Measurements from ENCODE around the gene TC2N.
"Not testable (repeated sequence)": the region's sequence is repeated elsewhere in the genome, so short reads cannot be mapped to it uniquely, and the experiment has no call there.

The TC2N gene

DNA sequence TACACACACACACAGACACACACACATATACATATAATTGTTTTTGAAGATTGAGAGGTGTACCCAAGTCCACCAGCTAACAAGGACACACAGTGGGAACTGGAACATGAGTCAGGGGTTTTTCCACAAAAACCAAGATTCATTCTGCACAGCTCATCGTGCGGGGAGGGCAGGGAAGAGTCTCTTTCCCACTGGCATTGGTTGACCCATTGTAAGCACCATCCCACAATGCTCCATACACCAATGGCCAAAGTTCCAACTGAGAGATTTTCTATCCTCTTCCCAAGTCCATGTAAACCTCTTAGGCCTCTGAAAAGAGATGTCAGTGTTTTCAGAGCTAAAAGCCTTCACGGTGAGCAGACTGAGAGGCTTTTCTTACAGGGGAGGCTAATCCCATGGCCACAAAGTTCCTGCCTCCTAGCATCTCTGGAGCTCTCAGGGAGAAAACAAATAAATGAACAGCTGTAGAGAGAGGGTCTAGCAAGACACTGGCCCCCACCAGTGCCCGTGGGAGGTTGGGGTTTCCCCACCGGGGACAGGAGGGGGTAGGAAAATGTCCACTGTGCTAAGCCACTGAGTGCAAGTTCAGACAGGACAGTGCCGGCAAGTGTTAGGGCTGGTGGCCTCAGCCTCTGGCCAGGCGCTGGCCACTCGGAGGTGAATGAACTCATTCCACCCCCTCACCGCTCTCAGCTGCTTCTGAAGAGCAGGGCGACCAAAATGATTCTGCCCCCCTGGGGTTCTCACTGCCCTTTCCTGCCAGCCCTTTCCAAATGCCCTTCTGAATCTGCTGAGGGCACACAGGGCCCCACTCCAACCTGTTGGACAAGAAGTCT lies 21.5 kb upstream of the TC2N start:
- no peak for DNase-seq

DNA sequence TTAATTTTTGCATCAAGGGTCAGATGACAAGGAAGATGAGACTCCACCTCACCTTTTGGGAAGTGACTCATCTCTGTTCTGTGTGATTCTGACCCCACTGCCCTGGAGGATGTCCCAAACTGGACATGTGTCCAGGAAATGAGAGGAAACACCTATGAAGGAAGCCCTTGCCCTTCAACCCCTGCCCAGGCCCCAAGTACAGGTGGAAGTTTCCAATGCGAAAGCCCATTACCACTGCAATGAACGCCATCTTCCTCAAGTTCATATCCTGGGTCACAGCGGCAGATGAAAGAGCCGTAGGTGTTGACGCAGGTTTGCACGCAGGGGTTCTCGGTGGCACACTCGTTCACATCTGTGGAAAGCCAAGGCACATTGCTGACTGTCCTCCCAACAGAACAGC lies 19.6 kb upstream of the TC2N start:
- no peak for DNase-seq

DNA sequence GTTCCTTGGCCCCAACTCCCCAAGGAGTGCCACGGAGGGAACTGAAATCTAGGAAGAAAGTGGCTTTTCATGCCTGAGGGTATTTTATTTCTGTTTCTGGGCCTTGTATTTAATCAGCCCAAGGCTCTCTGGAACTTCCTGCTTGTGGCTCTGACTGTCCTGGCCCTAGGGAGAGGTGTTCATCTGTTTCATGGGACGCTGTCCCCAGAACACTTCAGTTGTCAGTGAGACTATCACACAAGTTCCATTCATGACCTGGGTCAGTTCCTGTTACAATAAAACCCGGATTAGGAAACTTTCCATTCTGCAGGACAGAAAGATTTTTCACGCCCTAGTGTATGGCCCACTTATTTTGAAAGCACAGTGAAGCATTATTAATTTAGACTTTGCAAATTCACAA lies 18.5 kb upstream of the TC2N start:
- no peak for DNase-seq

DNA sequence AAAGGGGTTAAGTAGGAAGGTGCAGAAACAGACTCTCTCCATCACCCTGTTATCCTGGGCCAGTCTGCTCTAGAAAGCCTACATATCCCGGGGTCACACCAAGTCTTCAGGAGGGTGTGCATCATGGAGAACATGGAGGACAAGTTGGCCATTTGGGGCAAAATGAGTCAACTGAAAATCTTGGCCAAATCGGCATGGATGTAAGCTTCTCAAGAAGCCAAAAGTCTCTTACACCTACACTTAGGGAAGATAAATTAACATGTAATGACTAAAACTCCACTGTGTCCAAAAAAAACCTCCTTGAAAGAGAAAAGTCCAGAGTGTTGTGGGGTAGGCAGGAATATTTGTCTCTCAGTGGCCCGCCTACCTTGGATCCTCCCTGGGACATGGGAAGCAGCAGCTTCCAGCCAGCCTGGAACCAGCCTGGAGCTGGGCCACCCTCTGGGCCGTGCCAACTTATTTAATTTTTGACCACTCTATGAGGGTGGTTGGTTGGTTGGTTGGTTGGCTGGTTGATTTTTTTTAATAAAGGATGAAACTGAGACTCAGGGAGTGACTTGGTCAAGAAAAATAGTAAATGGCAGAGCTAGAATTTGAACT lies 17.9 kb upstream of the TC2N start:
- no peak for DNase-seq

DNA sequence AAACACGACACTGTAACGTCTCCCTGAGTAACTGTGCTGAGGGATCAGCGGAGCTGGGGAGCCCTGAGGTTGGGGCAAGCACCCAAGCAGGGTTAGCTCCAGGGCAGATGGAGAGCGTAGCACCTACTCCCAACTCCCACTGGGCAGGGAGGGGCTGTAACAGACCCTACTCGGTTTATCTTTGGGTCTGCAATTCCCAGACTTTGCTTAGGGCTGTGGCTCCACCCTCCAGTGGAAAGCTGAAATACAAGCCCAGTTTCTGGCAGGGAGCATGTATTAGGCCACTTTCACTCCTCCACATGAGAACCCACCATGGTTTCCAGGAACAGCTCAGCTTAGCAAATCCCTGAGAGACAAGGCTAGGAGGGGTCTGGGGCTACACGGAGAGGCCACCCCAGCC lies 17.3 kb upstream of the TC2N start:
- no peak for DNase-seq

DNA sequence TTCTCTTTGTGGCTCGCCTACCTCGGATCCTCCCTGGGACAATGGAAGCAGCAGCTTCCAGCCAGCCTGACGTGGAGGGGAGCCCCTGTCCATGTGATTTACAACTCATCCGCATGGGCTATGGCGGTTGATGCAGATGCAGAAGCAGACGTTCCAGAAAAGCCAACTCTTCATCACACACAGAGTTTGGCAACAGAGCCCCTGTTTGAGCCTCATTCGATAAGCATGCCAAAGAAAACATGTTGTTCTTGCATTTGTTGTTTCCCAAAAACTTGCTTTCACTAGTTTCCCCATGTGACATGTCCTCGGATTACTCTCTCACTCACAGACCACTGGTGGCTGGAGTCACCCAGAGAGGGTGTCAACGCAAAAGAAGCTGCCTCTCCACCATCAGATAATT lies 16.4 kb upstream of the TC2N start:
- DNase-seq, result no peak

DNA sequence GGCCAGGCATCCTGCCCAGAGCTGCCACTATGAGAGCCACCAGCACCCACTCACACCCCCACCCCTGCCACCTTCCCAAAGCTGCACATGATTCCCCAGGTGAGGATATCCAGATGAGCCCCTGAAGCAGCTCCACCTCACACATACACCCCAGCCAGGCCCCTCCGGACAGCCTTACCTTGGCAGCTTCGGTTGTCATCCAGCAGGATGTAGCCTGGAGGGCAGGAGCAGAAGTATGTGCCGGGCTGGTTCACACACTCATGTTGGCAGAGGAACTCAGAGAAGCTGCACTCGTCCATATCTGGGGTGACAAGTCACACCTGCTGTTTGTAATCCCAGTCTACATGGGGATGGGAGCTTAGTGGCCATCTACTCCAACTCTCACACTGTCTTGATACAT lies 15.4 kb upstream of the TC2N start:
- DNase-seq, result no peak

DNA sequence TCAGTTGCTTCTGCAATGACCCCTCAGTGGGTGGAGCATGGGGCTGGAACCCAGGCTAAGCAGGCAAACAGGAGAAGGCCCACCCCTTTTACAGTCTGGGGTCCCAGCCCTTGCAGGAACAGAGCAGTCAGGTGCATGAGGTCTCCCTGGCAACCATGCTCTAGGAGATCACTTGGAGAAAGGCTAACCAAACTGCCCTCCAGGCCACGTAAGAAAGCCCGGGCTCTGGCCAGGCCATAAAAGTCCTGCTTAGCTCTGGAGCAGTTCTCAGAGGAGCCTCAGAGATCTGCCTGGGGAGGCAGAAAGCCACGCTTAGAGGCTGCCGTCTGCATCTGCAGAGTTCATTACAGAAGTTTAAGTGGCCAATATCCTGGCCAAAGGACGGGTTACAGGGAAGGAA lies 15.0 kb upstream of the TC2N start:
- DNase-seq, result no peak

DNA sequence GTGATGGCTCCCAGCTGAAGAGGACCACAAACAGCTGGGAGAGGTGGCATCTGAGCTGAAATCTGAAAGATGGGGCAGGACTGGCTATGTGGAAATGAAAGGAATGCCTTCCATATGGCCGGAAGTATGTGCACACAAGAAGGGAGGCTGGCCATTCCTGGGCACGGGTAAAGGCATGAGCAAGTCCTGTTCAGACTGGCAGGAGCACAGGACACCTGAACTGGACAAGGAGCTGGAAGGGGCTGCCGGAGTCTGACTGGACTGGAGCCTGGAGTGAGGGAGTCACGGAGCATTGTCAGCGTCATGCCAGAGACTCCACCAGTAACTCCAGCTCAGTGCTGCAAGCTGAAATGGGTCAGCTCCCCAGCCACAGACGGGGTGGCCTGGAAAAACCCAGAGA lies 11.9 kb upstream of the TC2N start:
- DNase-seq, result no peak

DNA sequence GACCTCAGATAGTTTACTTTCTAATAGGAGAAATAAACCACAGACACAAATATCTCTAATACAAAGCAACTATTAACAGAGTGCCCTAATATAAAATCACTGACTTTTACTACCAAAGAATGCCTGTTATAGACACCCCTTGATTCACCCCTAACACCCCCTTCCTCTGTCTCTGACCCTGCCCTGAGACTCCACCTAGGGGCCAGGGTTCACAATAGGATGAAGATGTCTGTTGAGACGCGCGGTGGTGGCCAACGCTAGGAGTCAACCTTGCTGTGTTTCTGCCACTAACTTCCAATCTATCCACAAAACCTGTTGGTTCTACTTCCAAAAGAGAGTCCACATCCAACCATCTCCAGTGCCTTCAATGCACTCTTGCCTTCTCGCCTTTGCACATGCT lies 10.9 kb upstream of the TC2N start:
- no peak for DNase-seq

DNA sequence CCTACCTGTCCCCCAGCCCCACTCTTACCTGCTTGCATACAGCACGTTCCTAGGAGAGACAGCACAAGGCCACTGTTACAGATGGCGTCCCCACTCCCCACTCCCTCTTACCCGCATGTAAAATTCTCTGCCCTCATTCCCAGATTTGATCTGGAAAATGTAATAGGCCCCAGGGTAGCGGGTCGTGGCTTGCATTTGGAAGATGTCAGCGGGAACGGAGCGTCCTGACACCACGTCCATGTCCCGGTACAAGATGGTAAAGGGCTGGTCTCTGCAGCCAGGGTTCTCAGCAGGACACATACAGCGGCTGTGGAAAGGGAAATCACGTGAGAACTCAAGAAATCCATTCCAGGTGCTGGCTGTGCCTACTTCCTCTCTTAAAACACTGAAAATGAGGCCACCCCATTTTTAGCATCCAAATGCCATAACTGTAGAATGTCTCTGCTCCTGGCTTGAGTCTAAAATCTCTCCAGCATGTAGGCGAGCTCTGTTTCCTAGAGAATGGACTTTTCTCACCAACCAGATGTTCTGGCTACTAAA lies 10.1 kb upstream of the TC2N start:
- no peak for DNase-seq

DNA sequence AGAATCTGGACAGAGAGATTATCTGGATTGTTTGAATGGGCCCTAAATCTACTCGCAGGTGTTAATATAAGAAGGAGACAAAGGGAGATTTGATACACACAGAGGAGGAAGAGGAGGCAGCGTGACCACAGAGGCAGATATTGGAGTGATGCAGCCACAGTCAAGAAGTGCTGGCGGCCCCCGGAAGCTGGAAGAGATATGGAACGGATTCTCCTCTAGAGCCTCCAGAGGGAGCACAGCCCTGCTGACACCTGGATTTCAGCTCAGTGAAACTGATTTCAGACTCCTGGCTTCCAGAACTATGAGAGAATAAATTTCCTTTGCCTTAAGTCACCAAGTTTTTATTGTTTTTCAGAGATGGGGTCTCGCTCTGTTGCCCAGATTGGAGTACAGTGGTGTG lies 9.2 kb upstream of the TC2N start:
- DNase-seq, result no peak

DNA sequence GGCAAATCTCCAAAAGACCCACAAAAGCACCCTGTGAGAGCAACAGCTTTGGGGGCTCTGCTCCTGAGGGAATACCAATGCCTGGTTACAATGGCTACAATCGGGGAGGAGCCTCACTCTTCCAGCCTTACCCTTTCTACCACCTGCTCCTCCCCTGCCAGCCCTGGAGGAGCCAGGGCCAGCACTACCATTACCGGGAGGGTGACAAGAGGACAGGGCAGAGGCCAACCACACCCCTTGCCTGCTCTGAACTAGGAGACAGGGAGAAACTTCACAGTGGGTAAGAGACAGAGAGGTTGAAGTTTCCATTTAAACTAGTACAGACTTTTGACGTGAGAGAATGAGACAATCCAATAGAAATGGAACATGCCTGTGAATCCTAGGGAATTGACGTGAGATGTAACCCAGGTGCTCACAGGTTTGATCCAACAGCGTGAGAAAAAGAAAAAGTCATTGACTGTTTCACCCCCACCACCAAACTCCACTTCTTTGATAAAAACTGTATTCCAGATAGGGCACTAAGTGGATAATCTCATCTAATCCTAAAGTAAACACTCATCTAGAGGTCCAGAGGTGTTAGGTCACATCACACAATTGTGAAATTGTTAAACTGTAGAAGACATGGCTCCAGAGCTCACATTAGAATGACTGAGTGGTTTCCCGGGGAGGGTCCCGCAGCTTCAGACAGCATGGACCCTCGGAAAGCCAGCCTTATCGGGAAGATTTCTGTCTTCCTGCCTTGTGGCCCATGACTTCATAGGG lies 8.4 kb upstream of the TC2N start:
- DNase-seq, result no peak

DNA sequence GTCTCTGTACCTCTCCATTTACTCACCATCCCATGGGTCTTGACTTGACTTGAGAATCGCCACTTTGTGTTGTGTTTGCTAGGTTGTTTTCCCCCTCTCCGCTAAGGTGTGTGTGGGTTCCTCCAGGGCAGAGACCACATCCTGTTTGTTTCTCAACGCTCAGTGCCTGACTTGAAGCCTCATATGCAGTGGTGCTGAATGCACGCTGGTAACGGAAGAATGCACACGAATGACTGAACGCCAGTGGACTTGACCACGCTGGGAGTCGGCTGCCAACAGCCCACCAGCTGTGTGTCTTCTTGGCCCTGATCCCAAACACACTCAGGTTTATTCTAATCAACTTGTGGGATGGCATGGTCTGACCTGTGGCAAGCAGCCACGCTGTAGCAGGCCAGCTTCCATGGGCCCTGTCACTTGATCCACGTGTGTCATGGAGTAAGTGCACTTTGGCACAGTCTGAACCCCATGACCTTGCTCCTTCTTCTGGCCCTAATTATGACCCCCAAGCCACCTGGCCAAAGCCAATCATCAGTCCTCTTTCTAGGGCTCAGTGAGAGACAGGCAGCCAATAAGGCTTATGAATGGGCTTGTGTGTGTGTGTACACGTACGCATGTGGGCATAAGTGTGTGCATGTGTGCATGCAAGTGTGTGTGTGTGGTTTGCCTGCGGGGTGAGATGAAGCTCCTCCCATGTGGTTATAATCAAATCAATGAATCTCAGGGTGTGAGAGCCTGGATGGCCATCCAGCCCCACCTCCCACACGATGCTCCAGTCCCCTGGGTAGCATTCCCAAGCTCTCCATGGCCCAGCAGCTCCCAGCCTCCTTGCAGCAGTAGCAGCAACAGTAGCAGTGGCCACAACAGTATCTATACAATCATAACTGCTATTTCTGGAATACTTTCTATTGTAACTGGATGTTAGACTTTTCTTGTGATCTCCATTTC lies 6.4 kb upstream of the TC2N start:
- DNase-seq, result no peak

DNA sequence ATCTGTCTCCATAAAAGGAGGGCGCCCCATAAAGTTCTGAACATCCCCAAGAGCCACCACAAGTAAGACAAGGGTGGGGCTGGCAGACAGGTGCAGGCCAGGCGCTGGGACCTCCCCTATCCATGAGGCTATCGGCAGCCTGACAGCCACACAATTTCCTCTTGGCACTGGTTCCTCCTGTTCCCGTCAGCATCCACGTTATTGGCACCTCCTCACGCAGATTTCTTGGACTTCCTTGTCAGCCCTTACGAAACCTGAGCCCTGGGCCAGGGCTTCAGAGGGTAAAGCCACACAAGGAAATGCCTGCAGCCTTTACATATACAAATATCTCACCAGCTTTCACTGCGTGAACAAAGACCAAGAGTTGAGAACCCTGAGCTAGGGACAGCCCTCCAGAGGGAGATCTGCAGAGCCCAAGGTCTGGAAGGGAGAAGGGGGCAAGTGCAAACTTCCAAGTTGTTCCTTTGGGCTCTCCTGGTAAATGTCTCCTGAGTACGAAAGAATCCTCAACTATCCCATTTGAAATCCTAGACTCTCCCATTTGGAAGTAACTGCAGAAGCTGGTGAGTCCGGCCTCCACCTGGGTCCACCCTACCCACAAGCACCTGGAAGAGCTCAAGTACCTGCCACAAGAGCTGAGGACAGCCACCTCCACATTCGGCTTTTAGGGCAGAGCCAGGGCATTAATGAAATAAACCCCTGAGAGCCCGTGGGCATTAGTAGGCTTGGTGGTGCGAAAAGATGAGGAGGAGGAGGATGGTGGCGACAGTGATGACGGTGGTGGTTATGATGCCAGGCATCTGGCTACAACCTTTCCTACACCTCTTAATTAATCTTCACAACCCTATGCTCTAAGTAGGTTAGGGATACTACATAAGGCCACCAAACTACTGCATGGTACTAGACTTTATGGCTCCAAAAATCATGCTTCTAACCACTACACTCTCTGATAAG lies 5.5 kb upstream of the TC2N start:
- DNase-seq, result peak; percentile 68

DNA sequence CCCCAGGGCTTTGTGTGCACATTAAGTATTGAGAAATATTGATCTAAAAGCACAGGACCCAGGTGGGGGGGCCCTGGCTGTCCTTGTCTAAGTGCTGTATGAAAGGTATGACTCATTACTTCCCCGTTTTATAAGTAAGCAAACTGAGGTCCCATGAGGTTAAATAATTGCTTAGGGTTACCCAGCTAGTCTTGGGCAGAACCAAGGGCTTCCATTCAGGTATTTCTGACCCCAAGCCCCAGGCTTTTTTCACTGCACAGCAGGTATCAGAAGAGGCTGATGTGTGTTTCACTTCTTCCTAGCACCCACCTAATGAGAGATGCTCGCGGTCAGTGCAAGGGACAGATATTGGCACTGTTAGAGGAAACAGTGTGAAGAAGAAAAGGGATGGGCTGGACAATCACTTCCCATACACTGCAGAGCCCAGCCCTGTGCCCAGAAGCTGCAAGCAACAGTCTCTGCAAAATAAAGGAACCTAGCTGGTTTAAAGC lies 4.7 kb upstream of the TC2N start:
- DNase-seq, result no peak

DNA sequence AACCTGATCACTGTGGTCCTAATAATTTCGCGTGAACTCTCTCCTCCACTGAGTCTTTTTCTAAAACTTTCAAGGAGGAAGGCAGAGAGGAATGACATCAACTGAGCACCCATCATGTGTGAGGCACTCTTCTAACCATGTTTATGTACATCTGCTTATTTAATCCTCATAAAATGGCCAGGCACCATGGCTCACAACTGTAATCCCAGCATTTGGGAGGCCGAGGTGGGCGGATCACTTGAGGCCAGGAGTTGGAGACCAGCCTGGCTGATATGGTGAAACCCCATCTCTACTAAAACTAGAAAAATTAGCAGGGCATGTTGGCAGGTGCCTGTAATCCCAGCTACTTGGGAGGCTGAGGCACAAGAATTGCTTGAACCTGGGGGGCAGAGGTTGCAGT lies 4.1 kb upstream of the TC2N start:
- not testable (repeated sequence) for DNase-seq

DNA sequence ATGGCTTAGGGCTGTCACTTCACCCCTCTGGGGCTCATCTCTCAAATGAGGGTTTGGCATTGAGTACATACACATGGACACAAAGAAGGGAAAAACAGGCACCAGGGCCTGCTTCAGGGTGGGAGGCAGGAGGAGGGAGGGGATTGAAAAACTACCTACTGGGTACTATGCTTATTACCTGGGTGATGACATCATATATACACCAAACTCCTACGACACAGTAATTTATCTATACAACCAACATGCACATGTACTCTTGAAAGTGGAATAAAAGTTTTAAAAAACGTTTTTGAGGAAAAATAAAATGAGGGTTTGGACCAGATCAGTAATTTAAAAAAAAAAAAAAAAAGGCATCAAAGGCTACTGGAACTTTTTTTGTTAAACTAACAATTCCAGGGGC lies 3.6 kb upstream of the TC2N start:
- no peak for DNase-seq

DNA sequence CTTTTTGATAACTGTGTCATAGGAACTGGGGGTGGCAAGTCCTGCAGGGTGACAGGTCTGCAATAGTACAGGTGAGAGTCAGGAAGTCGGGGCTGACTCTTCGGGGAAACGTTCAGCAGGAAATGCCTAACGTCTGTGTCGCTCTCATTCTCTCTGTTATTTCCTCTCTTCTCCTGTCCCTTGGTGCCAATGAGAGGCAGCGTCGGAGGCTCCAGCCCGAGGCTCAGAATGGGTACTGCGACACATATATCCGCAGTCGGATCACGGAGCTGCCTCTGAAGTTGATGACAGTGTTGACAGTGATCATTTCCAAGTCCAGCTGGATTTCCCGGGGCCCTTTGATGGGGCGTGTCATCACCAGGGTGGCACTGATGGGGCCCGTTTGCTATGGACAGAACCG lies 2.7 kb upstream of the TC2N start:
- DNase-seq, result no peak

DNA sequence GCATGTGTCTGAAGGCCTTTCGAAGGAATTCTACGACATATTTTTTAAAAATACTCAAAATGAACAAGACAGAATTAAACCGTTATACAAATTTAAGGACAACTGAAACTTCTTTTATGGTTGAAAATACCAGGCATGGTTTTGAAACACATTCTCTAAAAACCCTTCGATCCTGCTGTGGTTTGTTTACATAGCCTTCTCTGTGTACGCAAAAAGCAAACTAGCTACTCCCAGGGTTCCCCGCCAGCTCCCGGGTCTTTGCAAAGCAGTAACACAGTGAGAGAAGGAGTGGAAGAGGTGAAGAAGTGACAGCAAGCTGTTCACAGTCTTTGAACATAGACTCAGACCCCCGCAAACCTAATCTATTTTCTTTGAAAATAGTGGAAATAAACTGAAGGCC lies 2.2 kb upstream of the TC2N start:
- no peak for DNase-seq
